GM23248 (cell line): ENCODE measurements around the gene R3HDM2. TPM values are rescaled to one million over a fixed set of nuclear protein-coding genes. Genes with fewer than 3 reads are reported as not detected.
A peak's percentile ranks its signal among the peaks of the same experiment; 100 is the strongest.

Experiments
- DNase-seq: peaks from one replicate; pipeline ENCODE4 v3.0.0-alpha.2; 2015
- H2AFZ ChIP-seq: fragments of 200-600 bp; sonication (generic); 2 replicates; pipeline ENCODE4 v1.6.1; 2016; ENCODE audit warnings: antibody characterized with exemption
- H3F3A ChIP-seq: fragments of 200-600 bp; sonication (generic); 2 replicates; pipeline ENCODE4 v1.6.1; 2016; ENCODE audit warnings: mild to moderate bottlenecking, antibody characterized with exemption, mixed run types; ENCODE audit not compliant: insufficient read depth
- H3K27ac ChIP-seq: fragments of 200-600 bp; sonication (generic); 2 replicates; pipeline ENCODE4 v1.5.1; 2016; ENCODE audit warnings: mild to moderate bottlenecking
- H3K27me3 ChIP-seq: fragments of 200-600 bp; sonication (generic); replicated peaks from 2 replicates; pipeline ENCODE4 v1.6.1; 2016; ENCODE audit warnings: mild to moderate bottlenecking; ENCODE audit not compliant: insufficient read depth
- H3K36me3 ChIP-seq: fragments of 200-600 bp; sonication (generic); 2 replicates; pipeline ENCODE4 v1.6.1; 2016; ENCODE audit warnings: low read depth, mild to moderate bottlenecking
- H3K4me1 ChIP-seq: fragments of 200-600 bp; sonication (generic); 2 replicates; pipeline ENCODE4 v1.6.1; 2016; ENCODE audit warnings: mild to moderate bottlenecking; ENCODE audit not compliant: insufficient read depth
- H3K4me2 ChIP-seq: fragments of 200-600 bp; sonication (generic); one replicate; pipeline ENCODE4 v1.6.1; 2016; ENCODE audit warnings: mild to moderate bottlenecking; ENCODE audit not compliant: unreplicated experiment
- H3K4me3 ChIP-seq: fragments of 200-600 bp; sonication (generic); 2 replicates; pipeline ENCODE4 v1.5.1; 2016; ENCODE audit warnings: mild to moderate bottlenecking
- H3K79me2 ChIP-seq: fragments of 200-600 bp; sonication (generic); 2 replicates; pipeline ENCODE4 v1.6.1; 2016; ENCODE audit warnings: mild to moderate bottlenecking; ENCODE audit not compliant: insufficient read depth
- H3K9ac ChIP-seq: fragments of 200-600 bp; sonication (generic); 2 replicates; pipeline ENCODE4 v1.6.1; 2016; ENCODE audit warnings: mild to moderate bottlenecking
- H3K9me2 ChIP-seq: fragments of 200-600 bp; sonication (generic); 2 replicates; pipeline ENCODE4 v1.6.1; 2016; ENCODE audit warnings: mixed run types, mild to moderate bottlenecking, moderate library complexity; ENCODE audit not compliant: insufficient read depth
- H3K9me3 ChIP-seq: fragments of 200-600 bp; sonication (generic); one replicate; pipeline ENCODE4 v1.6.1; 2017; ENCODE audit warnings: low read depth
- H4K20me1 ChIP-seq: fragments of 200-600 bp; sonication (generic); 2 replicates; pipeline ENCODE4 v1.6.0; 2016; ENCODE audit not compliant: insufficient read depth
- EZH2 ChIP-seq: fragments of 200-600 bp; sonication (generic); IDR thresholded peaks from 2 replicates; pipeline ENCODE4 v1.6.1; 2018; ENCODE audit warnings: antibody characterized with exemption, mild to moderate bottlenecking; ENCODE audit not compliant: insufficient read depth, poor library complexity, severe bottlenecking
- EZH2phosphoT487 ChIP-seq: fragments of 200-600 bp; sonication (generic); IDR thresholded peaks from 2 replicates; pipeline ENCODE4 v1.6.1; 2018; ENCODE audit warnings: antibody characterized with exemption, moderate library complexity, mild to moderate bottlenecking, low read depth; ENCODE audit not compliant: insufficient read depth
- WGBS, 2 experiments: methylation state at CpG; one replicate each; pipeline ENCODE4 v1.1.6; 2015 to 2017; ENCODE audit warnings: low lambda C conversion rate in 2 of 2, low coverage in 1 of 2; ENCODE audit errors: missing lambda C conversion rate in 2 of 2; 5-methylcytosine and 5-hydroxymethylcytosine counted together
- in situ Hi-C: fragments of 300-500 bp; cut with MboI; formaldehyde crosslinking; loops from 2 replicates; pipeline ENCODE4 v1.15.0; 2020
- polyA plus RNA-seq: library from polyadenylated mRNA; unstranded; fragments of >200 nt; fragmentation: Nextera tagmentation; extraction: Ambion mirVana; gene quantifications from 2 replicates; pipeline ENCODE4 v1.2.1, GENCODE V29; 2016
- total RNA-seq: library from RNA; depleted of rRNA; stranded (reverse); fragments of >200 nt; shearing (Covaris generic); gene quantifications from 2 replicates; pipeline ENCODE4 v1.2.3, GENCODE V29; 2014

Gene R3HDM2
- total and polyA plus RNA-seq, 2 experiments from 2014 or later, result 16.9 to 17.0 TPM

- 52 to 57% methylated on average over 6 of the region's 6 CpGs for WGBS, 2 experiments
- DNase-seq, result peak; percentile 74
- peak overlapping the region; percentile 90 for H3K27ac ChIP-seq
- H3K36me3 ChIP-seq, result no peaks in the 10 kb centered on the region
- peaks cover 11% of the 10 kb centered on the region; the same call in 1 of the 2 replicates for H3F3A ChIP-seq
- in situ Hi-C loops, result no loop called here
- TF ChIP-seq EZH2 (no peak), EZH2phosphoT487 (no peak)
- H3K4me3 ChIP-seq, result no peak overlapping the region
- H3K9ac ChIP-seq, result peak overlapping the region; percentile 32
- no peaks in the 10 kb centered on the region for H3K9me2 ChIP-seq
- peak overlapping the region; percentile 36; the same call in 1 of the 2 replicates for H2AFZ ChIP-seq
- no peaks in the 10 kb centered on the region for H3K9me3 ChIP-seq
- no peaks in the 10 kb centered on the region for H3K79me2 ChIP-seq
- no peaks in the 10 kb centered on the region for H4K20me1 ChIP-seq
- peaks cover 30% of the 10 kb centered on the region for H3K4me1 ChIP-seq
- peak overlapping the region; percentile 39 for H3K4me2 ChIP-seq
- H3K27me3 ChIP-seq, result no peaks in the 10 kb centered on the region
These were observed 20.5 kb upstream of the R3HDM2 start for GRCh38 chr12:57451233-57451778.

DNA sequence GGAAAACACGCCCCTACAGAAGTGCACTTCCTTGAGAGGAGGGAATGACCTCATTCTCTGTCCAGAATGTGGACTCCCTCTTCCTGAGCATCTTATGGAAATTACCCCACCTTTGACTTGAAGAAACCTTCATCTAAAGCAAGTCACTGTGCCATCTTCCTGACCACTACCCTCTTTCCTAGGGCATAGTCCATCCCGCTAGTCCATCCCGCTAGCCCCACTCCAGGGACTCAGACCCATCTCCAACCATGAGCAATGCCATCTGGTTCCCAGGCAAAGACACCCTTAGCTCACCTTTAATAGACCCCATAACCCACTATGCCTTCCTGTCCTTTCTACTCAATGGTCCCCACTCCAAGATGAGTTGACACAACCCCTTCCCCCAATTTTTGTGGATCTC lies 19.2 kb upstream of the R3HDM2 start:
- Histone ChIP-seq H3F3A (peaks cover 11% of the 10 kb centered on the region; the same call in 1 of the 2 replicates), H3K27me3 (no peaks in the 10 kb centered on the region), H2AFZ (no peak overlapping the region), H3K79me2 (no peaks in the 10 kb centered on the region), H3K36me3 (no peaks in the 10 kb centered on the region), H3K9me3 (no peaks in the 10 kb centered on the region), H3K9me2 (no peaks in the 10 kb centered on the region), H3K4me3 (no peak overlapping the region), H3K27ac (no peak overlapping the region), H3K4me1 (peaks cover 29% of the 10 kb centered on the region), H3K4me2 (no peak overlapping the region), H3K9ac (no peak overlapping the region), H4K20me1 (no peaks in the 10 kb centered on the region)
- in situ Hi-C loops, result no loop called here
- DNase-seq, result no peak
- WGBS, 2 experiments, result 94 to 97% methylated on average over 3 of the region's 3 CpGs
- no peak for TF ChIP-seq EZH2phosphoT487
- no peak for TF ChIP-seq EZH2

DNA sequence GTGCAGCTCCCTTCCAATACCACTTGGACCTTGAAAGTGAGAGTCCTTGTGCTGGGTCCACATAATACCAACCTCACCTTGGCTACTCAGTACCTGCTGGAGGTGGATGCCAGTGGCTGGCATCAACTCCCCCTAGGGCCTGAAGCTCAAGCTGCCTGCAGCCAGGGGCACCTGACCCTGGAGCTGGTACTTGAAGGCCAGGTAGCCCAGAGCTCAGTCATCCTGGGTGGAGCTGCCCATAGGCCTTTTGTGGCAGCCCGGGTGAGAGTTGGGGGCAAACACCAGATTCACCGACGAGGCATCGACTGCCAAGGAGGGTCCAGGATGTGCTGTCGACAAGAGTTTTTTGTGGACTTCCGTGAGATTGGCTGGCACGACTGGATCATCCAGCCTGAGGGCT lies 18.5 kb upstream of the R3HDM2 start:
- H3K9me3 ChIP-seq, result no peaks in the 10 kb centered on the region
- no peak overlapping the region for H3K4me3 ChIP-seq
- no peaks in the 10 kb centered on the region for H3K36me3 ChIP-seq
- H3K4me1 ChIP-seq, result peaks cover 23% of the 10 kb centered on the region
- no peaks in the 10 kb centered on the region for H3K9me2 ChIP-seq
- H3K79me2 ChIP-seq, result no peaks in the 10 kb centered on the region
- no peak overlapping the region for H3K27ac ChIP-seq
- no peak for TF ChIP-seq EZH2
- TF ChIP-seq EZH2phosphoT487, result no peak
- H3K4me2 ChIP-seq, result no peak overlapping the region
- no peak overlapping the region for H2AFZ ChIP-seq
- WGBS, 2 experiments, result 93 to 95% methylated on average over 7 of the region's 7 CpGs
- H4K20me1 ChIP-seq, result no peaks in the 10 kb centered on the region
- no peak overlapping the region for H3K9ac ChIP-seq
- DNase-seq, result no peak
- no peaks in the 10 kb centered on the region for H3K27me3 ChIP-seq
- in situ Hi-C loops, result loop anchor here (10.0 kb wide), 1 partner anchor 135 kb away; no protein-coding TSS in a partner anchor
- H3F3A ChIP-seq, result peaks cover 11% of the 10 kb centered on the region; the same call in 1 of the 2 replicates

- H4K20me1 ChIP-seq, result no peaks in the 10 kb centered on the region
- 74% methylated on average over 2 of the region's 2 CpGs for WGBS, 2 experiments
- no peak overlapping the region for H2AFZ ChIP-seq
- in situ Hi-C loops, result loop anchor here (10.0 kb wide), 1 partner anchor 134 kb away; no protein-coding TSS in a partner anchor
- no peaks in the 10 kb centered on the region for H3K9me2 ChIP-seq
- no peak overlapping the region for H3K4me3 ChIP-seq
- H3F3A ChIP-seq, result peaks cover 11% of the 10 kb centered on the region; the same call in 1 of the 2 replicates
- H3K27ac ChIP-seq, result no peak overlapping the region
- H3K79me2 ChIP-seq, result no peaks in the 10 kb centered on the region
- H3K4me2 ChIP-seq, result no peak overlapping the region
- H3K9me3 ChIP-seq, result no peaks in the 10 kb centered on the region
- no peak overlapping the region for H3K9ac ChIP-seq
- TF ChIP-seq EZH2phosphoT487 (no peak), EZH2 (no peak)
- H3K27me3 ChIP-seq, result no peaks in the 10 kb centered on the region
- no peaks in the 10 kb centered on the region for H3K36me3 ChIP-seq
- H3K4me1 ChIP-seq, result peaks cover 23% of the 10 kb centered on the region
- no peak for DNase-seq
These were observed 17.8 kb upstream of the R3HDM2 start for GRCh38 chr12:57448669-57449068.
